ENCODE results near the gene CD300C.

DNA sequence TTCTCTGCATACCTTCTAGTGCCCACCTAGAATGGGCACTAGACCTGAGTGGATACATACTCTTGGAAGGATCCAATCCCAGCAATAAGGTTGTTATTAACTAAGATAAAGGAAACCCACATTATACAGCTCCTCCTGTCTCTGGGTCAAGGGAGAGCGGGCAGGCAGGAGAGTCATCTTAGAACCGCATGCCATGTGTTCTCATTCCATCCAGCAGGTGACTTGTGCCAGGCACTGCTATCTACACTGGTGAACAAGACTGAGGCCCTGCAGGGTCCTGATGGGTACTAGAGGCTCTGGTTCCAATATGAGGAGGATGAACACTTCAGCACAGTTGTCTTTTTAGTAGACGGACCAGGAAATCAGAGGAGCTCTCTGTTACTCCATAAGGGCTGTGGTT lies 27.3 kb upstream of the CD300C start:
- TF ChIP-seq POLR2A (IDR thresholded peaks at IDR 0.05), result no peak
- TF ChIP-seq, protein P1, sequence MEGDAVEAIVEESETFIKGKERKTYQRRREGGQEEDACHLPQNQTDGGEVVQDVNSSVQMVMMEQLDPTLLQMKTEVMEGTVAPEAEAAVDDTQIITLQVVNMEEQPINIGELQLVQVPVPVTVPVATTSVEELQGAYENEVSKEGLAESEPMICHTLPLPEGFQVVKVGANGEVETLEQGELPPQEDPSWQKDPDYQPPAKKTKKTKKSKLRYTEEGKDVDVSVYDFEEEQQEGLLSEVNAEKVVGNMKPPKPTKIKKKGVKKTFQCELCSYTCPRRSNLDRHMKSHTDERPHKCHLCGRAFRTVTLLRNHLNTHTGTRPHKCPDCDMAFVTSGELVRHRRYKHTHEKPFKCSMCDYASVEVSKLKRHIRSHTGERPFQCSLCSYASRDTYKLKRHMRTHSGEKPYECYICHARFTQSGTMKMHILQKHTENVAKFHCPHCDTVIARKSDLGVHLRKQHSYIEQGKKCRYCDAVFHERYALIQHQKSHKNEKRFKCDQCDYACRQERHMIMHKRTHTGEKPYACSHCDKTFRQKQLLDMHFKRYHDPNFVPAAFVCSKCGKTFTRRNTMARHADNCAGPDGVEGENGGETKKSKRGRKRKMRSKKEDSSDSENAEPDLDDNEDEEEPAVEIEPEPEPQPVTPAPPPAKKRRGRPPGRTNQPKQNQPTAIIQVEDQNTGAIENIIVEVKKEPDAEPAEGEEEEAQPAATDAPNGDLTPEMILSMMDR (IDR thresholded peaks at IDR 0.05), result no peak

Measured in vagina (tissue), 2 donors.